ENCODE data around the gene PKP4. TPM values are rescaled to one million over a fixed set of nuclear protein-coding genes. Genes with fewer than 3 reads are reported as not detected.

Gene PKP4
- total RNA-seq, 1 experiment from 2014 or later = 52.0 TPM

GRCh38 chr2:158656492-158657229 is 199.9 kb downstream of the PKP4 start:
- no CpG with 5 or more reads among the region's 10 CpGs for WGBS (ENCODE audit: extremely low coverage, insufficient read length, low lambda C conversion rate)
- no peak overlapping the region for H3K4me3 Mint-ChIP-seq

More at GRCh38 chr2:158656492-158657229, 199.9 kb downstream of the PKP4 start:
- H2BK20ac ChIP-seq (ENCODE audit: low read depth, low read length, poor library complexity, severe bottlenecking) = no peak overlapping the region
- no peak overlapping the region for H2AFZ ChIP-seq (ENCODE audit: low read length)
- no peak overlapping the region for H3K18ac ChIP-seq (ENCODE audit: insufficient read length, low read depth, low read length)
- no peak overlapping the region for H3K4me2 ChIP-seq (ENCODE audit: insufficient read depth, insufficient read length, low read length)
- H2BK12ac ChIP-seq (ENCODE audit: insufficient read length, low read depth, low read length) = no peak overlapping the region
- no peak overlapping the region for H3K4ac ChIP-seq (ENCODE audit: low read depth, low read length)
- H3K9ac ChIP-seq (ENCODE audit: extremely low read depth, insufficient read length, low read length) = no peak overlapping the region
- no peaks in the 10 kb centered on the region for H3K4me1 Mint-ChIP-seq
- no peak overlapping the region for H4K91ac ChIP-seq (ENCODE audit: insufficient read length, low read depth, low read length)
- H3K56ac ChIP-seq (ENCODE audit: insufficient read length, low read depth, low read length) = no peak overlapping the region
- H3K9me3 ChIP-seq (ENCODE audit: control insufficient read depth, low read depth, low read length) = no peaks in the 10 kb centered on the region
- peaks cover 8 to 19% (median 8%) of the 10 kb centered on the region in 3 experiments; a peak in 6 of 7 replicates for H3K36me3 Mint-ChIP-seq (ENCODE audit: insufficient read depth in 1 of 3, low read depth in 3 of 3)
- H3K23ac ChIP-seq (ENCODE audit: insufficient read length, low read depth, low read length) = no peak overlapping the region
- no peak overlapping the region for H4K5ac ChIP-seq (ENCODE audit: insufficient read length, low read depth, low read length)
- H2BK120ac ChIP-seq (ENCODE audit: low read depth, low read length, poor library complexity, severe bottlenecking) = no peak overlapping the region
- H3K9me3 Mint-ChIP-seq = no peaks in the 10 kb centered on the region; a peak in 1 of 5 replicates
- no peak for DNase-seq
- no peak overlapping the region for H3T11ph ChIP-seq (ENCODE audit: low read length)
- H3K27ac ChIP-seq (ENCODE audit: insufficient read length, low read depth, low read length) = no peak overlapping the region
- no peaks in the 10 kb centered on the region for H3K27me3 Mint-ChIP-seq (ENCODE audit: low read depth)
- H3K27ac Mint-ChIP-seq = peak overlapping the region in 2 of 3 experiments; percentile 21 to 36; a peak in 2 of 7 replicates
- H3K79me2 ChIP-seq (ENCODE audit: insufficient read depth, low read length) = no peaks in the 10 kb centered on the region
- H4K20me1 ChIP-seq (ENCODE audit: control insufficient read depth, insufficient read depth, insufficient read length) = no peaks in the 10 kb centered on the region
- H3K79me1 ChIP-seq (ENCODE audit: insufficient read depth, low read depth, low read length, poor library complexity, severe bottlenecking) = no peaks in the 10 kb centered on the region
- H3K4me1 ChIP-seq (ENCODE audit: insufficient read depth, low read length) = no peaks in the 10 kb centered on the region
- H2BK15ac ChIP-seq (ENCODE audit: low read depth, low read length) = no peak overlapping the region
- no peaks in the 10 kb centered on the region for H3K27me3 ChIP-seq (ENCODE audit: insufficient read depth, low read length)
- no peak for TF ChIP-seq CTCF (conservative IDR thresholded peaks at IDR 0.05)
- H3K14ac ChIP-seq (ENCODE audit: insufficient read depth, low read length) = no peak overlapping the region; the same call in 1 of the 2 replicates
- no peak overlapping the region for H4K8ac ChIP-seq (replicated peaks; ENCODE audit: insufficient read length, low read depth, low read length)
- no peak overlapping the region for H2BK5ac ChIP-seq (ENCODE audit: insufficient read length, low read length)
- no peaks in the 10 kb centered on the region for H3K23me2 ChIP-seq (ENCODE audit: insufficient read length, low read depth, low read length, poor library complexity, severe bottlenecking)
- no peak overlapping the region for H2AK5ac ChIP-seq (ENCODE audit: insufficient read length, low read length)
